DND-41 (cell line): ENCODE results near the gene EBI3.

Experiments
- EZH2 ChIP-seq: IDR thresholded peaks from 3 replicates; pipeline ENCODE4 v1.6.1; 2012; ENCODE audit warnings: borderline replicate concordance, low read depth, mild to moderate bottlenecking, moderate library complexity, low read length, inconsistent platforms; ENCODE audit not compliant: severe bottlenecking
- TF ChIP-seq, protein P1 (sequence below): IDR thresholded peaks from 2 replicates; pipeline ENCODE4 v1.5.1; 2012; ENCODE audit warnings: borderline replicate concordance, low read length, moderate library complexity, mild to moderate bottlenecking; ENCODE audit not compliant: poor library complexity, severe bottlenecking; ENCODE audit errors: extremely low read depth

DNA sequence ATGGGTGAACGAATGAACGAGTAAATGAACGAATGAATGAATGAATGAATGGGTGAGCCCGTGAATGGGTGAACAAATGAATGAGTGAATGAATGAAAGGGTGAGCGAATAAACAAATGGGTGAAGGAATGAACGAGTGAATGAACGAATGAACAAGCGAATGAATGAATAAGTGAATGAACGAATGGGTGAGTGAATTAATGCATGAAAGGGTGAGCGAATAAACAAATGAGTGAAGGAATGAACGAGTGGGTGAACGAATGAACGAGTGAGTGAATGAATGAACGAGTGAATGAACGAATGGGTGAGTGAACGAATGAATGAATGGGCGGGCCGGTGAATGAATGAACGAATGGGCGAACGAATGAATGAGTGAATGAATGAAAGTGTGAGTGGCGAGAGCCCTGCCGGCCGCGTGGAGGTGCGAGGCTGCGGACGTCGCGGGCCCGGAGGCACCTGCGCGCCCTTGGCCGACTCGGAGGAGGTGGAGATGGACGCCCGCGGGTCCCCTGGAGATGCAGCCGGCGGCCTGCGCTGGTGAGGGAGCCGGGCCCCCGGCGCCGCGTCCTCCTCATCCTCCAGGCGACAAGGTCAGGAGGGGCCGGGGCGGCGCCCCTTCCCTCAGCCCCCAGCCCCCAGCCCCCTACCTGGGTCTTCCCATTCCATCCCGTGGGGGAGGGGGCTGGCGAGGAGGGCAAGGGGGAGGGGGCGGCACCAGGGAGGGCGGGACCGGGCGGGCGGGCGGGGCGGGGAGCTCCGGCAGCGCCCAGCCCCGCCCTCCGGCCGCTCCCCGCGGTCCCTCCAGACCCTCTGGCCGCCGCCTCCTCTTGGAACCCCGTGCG lies 31.5 kb upstream of the EBI3 start:
- TF ChIP-seq, protein P1, sequence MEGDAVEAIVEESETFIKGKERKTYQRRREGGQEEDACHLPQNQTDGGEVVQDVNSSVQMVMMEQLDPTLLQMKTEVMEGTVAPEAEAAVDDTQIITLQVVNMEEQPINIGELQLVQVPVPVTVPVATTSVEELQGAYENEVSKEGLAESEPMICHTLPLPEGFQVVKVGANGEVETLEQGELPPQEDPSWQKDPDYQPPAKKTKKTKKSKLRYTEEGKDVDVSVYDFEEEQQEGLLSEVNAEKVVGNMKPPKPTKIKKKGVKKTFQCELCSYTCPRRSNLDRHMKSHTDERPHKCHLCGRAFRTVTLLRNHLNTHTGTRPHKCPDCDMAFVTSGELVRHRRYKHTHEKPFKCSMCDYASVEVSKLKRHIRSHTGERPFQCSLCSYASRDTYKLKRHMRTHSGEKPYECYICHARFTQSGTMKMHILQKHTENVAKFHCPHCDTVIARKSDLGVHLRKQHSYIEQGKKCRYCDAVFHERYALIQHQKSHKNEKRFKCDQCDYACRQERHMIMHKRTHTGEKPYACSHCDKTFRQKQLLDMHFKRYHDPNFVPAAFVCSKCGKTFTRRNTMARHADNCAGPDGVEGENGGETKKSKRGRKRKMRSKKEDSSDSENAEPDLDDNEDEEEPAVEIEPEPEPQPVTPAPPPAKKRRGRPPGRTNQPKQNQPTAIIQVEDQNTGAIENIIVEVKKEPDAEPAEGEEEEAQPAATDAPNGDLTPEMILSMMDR: no peak
- TF ChIP-seq EZH2: no peak
